Measurements from ENCODE around the gene PSMD11. TPM values are rescaled to one million over a fixed set of nuclear protein-coding genes. Genes with fewer than 3 reads are reported as not detected.
"Not testable (repeated sequence)": the region's sequence is repeated elsewhere in the genome, so short reads cannot be mapped to it uniquely, and the experiment has no call there.

Gene PSMD11
- total and polyA plus RNA-seq, 2 of the 13 experiments (the other 11 are each of a cell fraction or from before 2014, with no cell fraction given): 69.8 to 152 TPM

- CTCF ChIA-PET (ENCODE audit: low intra/inter-chr PET ratio, low total read pairs): no interaction called here
- no peak for FAIRE-seq
Measured at GRCh38 chr17:32449963-32450362, 5.7 kb downstream of the PSMD11 start.

GRCh38 chr17:32450379-32450778 lies 6.1 kb downstream of the PSMD11 start:
- Histone ChIP-seq H3K4me1 (ENCODE audit: insufficient read depth, low read length) (peaks cover 23% of the 10 kb centered on the region), H3K36me3 (replicated peaks in 1 of 2; ENCODE audit: control insufficient read depth in 1 of 2, insufficient read depth in 2 of 2, low read length in 2 of 2) (peaks cover 10 to 68% of the 10 kb centered on the region in 2 experiments), H3K79me2 (ENCODE audit: insufficient read depth, low read length) (peaks cover 62% of the 10 kb centered on the region), H4K20me1 (ENCODE audit: insufficient read depth, low read length) (peaks cover 11% of the 10 kb centered on the region)
- BruUV-seq (replicated peaks); ATAC-seq; H3K27ac ChIP-seq (ENCODE audit: extremely low read length, insufficient read depth, low read length); in situ Hi-C loops (cut with HindIII; ENCODE audit: extremely low pct_ligation_motif_present, low pct_unique_long_range_greater_than_20kb); H3K4me2 ChIP-seq (ENCODE audit: low read depth, low read length); H3K9me3 ChIP-seq (ENCODE audit: low read length); H3K27me3 ChIP-seq (ENCODE audit: control insufficient read depth in 1 of 2, insufficient read depth in 2 of 2, low read length in 2 of 2); intact Hi-C loops (cut with micrococcal nuclease; ENCODE audit: unreplicated experiment); CTCF ChIA-PET (ENCODE audit: low intra/inter-chr PET ratio, low total read pairs); H3K9ac ChIP-seq (ENCODE audit: insufficient read depth, low read depth, low read length); H3K4me3 ChIP-seq (replicated peaks in 1 of 3; ENCODE audit: insufficient read depth in 1 of 3, low read depth in 2 of 3, low read length in 3 of 3); FAIRE-seq; H2AFZ ChIP-seq (ENCODE audit: low read length); DNase-seq (ENCODE audit: low spot score): not testable (repeated sequence)
- WGBS (ENCODE audit: low lambda C conversion rate): 98% methylated on average over 6 of the region's 6 CpGs
- POLR2A ChIA-PET: interaction anchor here (1.3 kb wide), 1 partner anchor 36 kb away, joined by 3 read pairs; the partner anchor contains the start of gene CDK5R1

More at GRCh38 chr17:32449963-32450362, 5.7 kb downstream of the PSMD11 start:
- POLR2A ChIA-PET: interaction anchor here (1.3 kb wide), 1 partner anchor 36 kb away, joined by 3 read pairs; the partner anchor contains the start of gene CDK5R1
- Histone ChIP-seq H3K9me3 (ENCODE audit: low read length) (no peaks in the 10 kb centered on the region), H3K4me3 (replicated peaks in 1 of 3; ENCODE audit: insufficient read depth in 1 of 3, low read depth in 2 of 3, low read length in 3 of 3) (no peak overlapping the region), H2AFZ (ENCODE audit: low read length) (no peak overlapping the region), H3K36me3 (replicated peaks in 1 of 2; ENCODE audit: control insufficient read depth in 1 of 2, insufficient read depth in 2 of 2, low read length in 2 of 2) (peaks cover 7 to 64% of the 10 kb centered on the region in 2 experiments), H3K4me1 (ENCODE audit: insufficient read depth, low read length) (peaks cover 23% of the 10 kb centered on the region), H4K20me1 (ENCODE audit: insufficient read depth, low read length) (peaks cover 15% of the 10 kb centered on the region), H3K9ac (ENCODE audit: insufficient read depth, low read depth, low read length) (no peak overlapping the region), H3K4me2 (ENCODE audit: low read depth, low read length) (no peak overlapping the region), H3K79me2 (ENCODE audit: insufficient read depth, low read length) (peaks cover 63% of the 10 kb centered on the region), H3K27ac (ENCODE audit: extremely low read length, insufficient read depth, low read length) (no peak overlapping the region), H3K27me3 (ENCODE audit: control insufficient read depth in 1 of 2, insufficient read depth in 2 of 2, low read length in 2 of 2) (no peaks in the 10 kb centered on the region)
- WGBS (ENCODE audit: low lambda C conversion rate): 97% methylated on average over 5 of the region's 5 CpGs
- intact Hi-C loops (cut with micrococcal nuclease; ENCODE audit: unreplicated experiment) (no loop called here), in situ Hi-C loops (cut with HindIII; ENCODE audit: extremely low pct_ligation_motif_present, low pct_unique_long_range_greater_than_20kb) (no loop called here)
- DNase-seq (ENCODE audit: low spot score) (no peak), ATAC-seq (no peak)
- no TSS peak for BruUV-seq (replicated peaks)
- no peak for TF ChIP-seq PAXIP1 (CRISPR knock-in tag; conservative IDR thresholded peaks at IDR 0.05)
